Tibial nerve (tissue), 4 donors: ENCODE results near the gene INPP4B.

Experiments used
- CTCF ChIP-seq, 5 experiments: fragments of 200-600 bp in 3 of 5; fragments of 450-650 bp in 2 of 5; sonication (generic) in 3 of 5; IDR thresholded peaks; one replicate each; pipeline ENCODE4 v1.5.1; 2016 to 2019; ENCODE audit warnings: antibody characterized with exemption in 5 of 5, mild to moderate bottlenecking in 3 of 5, moderate library complexity in 2 of 5
- EP300 ChIP-seq, 2 donors: sonication (generic); formaldehyde crosslinking; IDR thresholded peaks; one replicate each; pipeline ENCODE4 v1.6.1; 2017; ENCODE audit warnings: antibody characterized with exemption in 2 of 2, mild to moderate bottlenecking in 1 of 2
- POLR2A ChIP-seq, 2 donors: fragments of 450-650 bp; IDR thresholded peaks; one replicate each; pipeline ENCODE4 v1.6.1; 2017; ENCODE audit warnings: antibody characterized with exemption in 2 of 2, mild to moderate bottlenecking in 2 of 2, moderate library complexity in 2 of 2

- TF ChIP-seq POLR2A (IDR thresholded peaks at IDR 0.05): no peak
- TF ChIP-seq CTCF (IDR thresholded peaks at IDR 0.05): no peak
- TF ChIP-seq EP300 (IDR thresholded peaks at IDR 0.05): no peak
These were observed 816.1 kb downstream of the INPP4B start for GRCh38 chr4:142030010-142030409.
